Stomach (tissue), 9 donors: Measurements from ENCODE around the gene FPR3. TPM values are rescaled to one million over a fixed set of nuclear protein-coding genes. Genes with fewer than 3 reads are reported as not detected.

ENCODE experiments used
- DNase-seq, 2 donors: peaks; one replicate each; pipeline versions ENCODE4 v3.0.0 to v3.0.0-alpha.2; 2013 to 2019
- H3K27ac ChIP-seq, 5 donors: fragments of 200-600 bp in 4 of 5; sonication (generic) in 4 of 5; one replicate each; pipeline ENCODE4 v1.5.1; 2013 to 2019; ENCODE audit warnings: mild to moderate bottlenecking in 1 of 5, moderate library complexity in 1 of 5
- H3K27me3 ChIP-seq, 3 donors: fragments of 200-600 bp; sonication (generic); one replicate each; pipeline ENCODE4 v1.5.1; 2017 to 2019; ENCODE audit warnings: mixed run types in 1 of 3
- H3K36me3 ChIP-seq, 4 donors: fragments of 200-600 bp; sonication (generic); 1 replicate in 3 of 4; 2 replicates in 1 of 4; pipeline ENCODE4 v1.5.1; 2016 to 2019
- H3K4me1 ChIP-seq, 4 donors: fragments of 200-600 bp; sonication (generic); one replicate each; pipeline ENCODE4 v1.5.1; 2016 to 2019
- H3K4me3 ChIP-seq, 4 donors: fragments of 200-600 bp; sonication (generic) in 3 of 4; one replicate each; pipeline ENCODE4 v1.5.1; 2016 to 2019; ENCODE audit warnings: mild to moderate bottlenecking in 1 of 4
- H3K9me3 ChIP-seq, 4 donors: fragments of 200-600 bp; sonication (generic); one replicate each; pipeline ENCODE4 v1.5.1; 2016 to 2019
- CTCF ChIP-seq, 7 experiments: fragments of 450-650 bp in 4 of 7; fragments of 200-600 bp in 3 of 7; sonication (generic) in 3 of 7; IDR thresholded peaks; one replicate each; pipeline ENCODE4 v1.5.1; 2016 to 2019; ENCODE audit warnings: antibody characterized with exemption in 7 of 7, control low read depth in 2 of 7, mild to moderate bottlenecking in 1 of 7
- EP300 ChIP-seq: sonication (generic); formaldehyde crosslinking; IDR thresholded peaks from one replicate; pipeline ENCODE4 v1.6.1; 2017; ENCODE audit warnings: antibody characterized with exemption
- POLR2A ChIP-seq, 4 donors: fragments of 450-650 bp; IDR thresholded peaks; one replicate each; pipeline ENCODE4 v1.6.1; 2016; ENCODE audit warnings: antibody characterized with exemption in 4 of 4, control low read depth in 2 of 4, mild to moderate bottlenecking in 1 of 4, moderate library complexity in 1 of 4
- POLR2AphosphoS5 ChIP-seq, 3 donors: sonication (generic); formaldehyde crosslinking; IDR thresholded peaks; one replicate each; pipeline ENCODE4 v1.6.1; 2016; ENCODE audit warnings: antibody characterized with exemption in 3 of 3
- WGBS, 5 donors: extraction: QIAGEN DNeasy Blood & Tissue Kit in 3 of 5; methylation state at CpG; one replicate each; pipeline versions ENCODE4 v1.1.5 to v1.1.7; 2013 to 2018; 5-methylcytosine and 5-hydroxymethylcytosine counted together
- intact Hi-C: fragments of 100-400 bp; cut with DNase I; formaldehyde crosslinking; loops from one replicate; pipeline ENCODE4 v1.15.1; 2023; ENCODE audit warnings: low total_unique reads
- polyA plus RNA-seq, 3 donors: library from polyadenylated mRNA; stranded (reverse); fragments of 200-250 nt; gene quantifications; one replicate each; pipeline ENCODE4 v1.2.3, GENCODE V29; 2013
- total RNA-seq, 5 donors: library from RNA; depleted of rRNA; stranded (reverse); fragments of >200 nt; gene quantifications; one replicate each; pipeline versions ENCODE4 v1.1.0 to v1.2.3, GENCODE V29; 2014 to 2016
- donor health status: healthy with polysubstance abuse.
- donor health status: Bipolar disorder and iron deficiency.
- donor health status: healthy.

FPR3 gene
- total and polyA plus RNA-seq, 8 donors: 0.58 to 7.0 (median 2.5) TPM; not detected in 2

GRCh38 chr19:51751655-51752054 is 43.3 kb upstream of the FPR3 start, which contains the start of gene FPR1:
Gene FPR1 (minus strand): TSS chr19:51751878. CDS start chr19:51746994, 4,884 bp downstream.
- peak in 1 of 2 donors; percentile 24 for DNase-seq
- Histone ChIP-seq H3K4me1 (no peaks in the 10 kb centered on the region), H3K36me3 (no peaks in the 10 kb centered on the region), H3K9me3 (peaks cover 0 to 14% (median 0%) of the 10 kb centered on the region in 4 donors), H3K27me3 (peaks cover 0 to 10% (median 0%) of the 10 kb centered on the region in 3 donors), H3K4me3 (peak within 1 kb of the TSS in 2 of 4 donors; percentile 16 to 34), H3K27ac (peak within 1 kb of the TSS in 3 of 5 donors; percentile 37 to 80 (median 70))
- no peak for TF ChIP-seq POLR2A (IDR thresholded peaks at IDR 0.05)
- peak in 1 of 3 donors; percentile 51 for TF ChIP-seq POLR2AphosphoS5 (IDR thresholded peaks at IDR 0.05)
- intact Hi-C loops: no loop called here
- WGBS, 5 donors: 28 to 59% (median 42%) methylated on average over 2 of the region's 2 CpGs

- Histone ChIP-seq H3K27ac (peak overlapping the region in 3 of 5 donors; percentile 15 to 80 (median 70)), H3K4me3 (no peak overlapping the region), H3K9me3 (peaks cover 0 to 6% (median 0%) of the 10 kb centered on the region in 4 donors), H3K4me1 (no peaks in the 10 kb centered on the region), H3K36me3 (no peaks in the 10 kb centered on the region), H3K27me3 (peaks cover 0 to 7% (median 0%) of the 10 kb centered on the region in 3 donors)
- intact Hi-C loops: no loop called here
- TF ChIP-seq CTCF (IDR thresholded peaks at IDR 0.05): no peak
- no peak for TF ChIP-seq POLR2AphosphoS5 (IDR thresholded peaks at IDR 0.05)
- TF ChIP-seq POLR2A (IDR thresholded peaks at IDR 0.05): no peak
- no peak for TF ChIP-seq EP300
- DNase-seq: no peak
- 74 to 91% (median 89%) methylated on average over 6 of the region's 6 CpGs for WGBS, 5 donors
Observed at GRCh38 chr19:51754109-51754508, 40.8 kb upstream of the FPR3 start.

- DNase-seq: no peak
- intact Hi-C loops: no loop called here
- H3K4me3 ChIP-seq: no peak overlapping the region
- peaks cover 0 to 6% (median 0%) of the 10 kb centered on the region in 4 donors for H3K9me3 ChIP-seq
- no peaks in the 10 kb centered on the region for H3K36me3 ChIP-seq
- H3K27me3 ChIP-seq: peaks cover 0 to 7% (median 0%) of the 10 kb centered on the region in 3 donors
- no peaks in the 10 kb centered on the region for H3K4me1 ChIP-seq
- WGBS, 5 donors: 80 to 84% (median 82%) methylated on average over 4 of the region's 4 CpGs
- TF ChIP-seq POLR2A (IDR thresholded peaks at IDR 0.05) (no peak), CTCF (IDR thresholded peaks at IDR 0.05) (no peak), EP300 (no peak), POLR2AphosphoS5 (IDR thresholded peaks at IDR 0.05) (no peak)
- peak overlapping the region in 3 of 5 donors; percentile 15 to 80 (median 70) for H3K27ac ChIP-seq
Observed at GRCh38 chr19:51754770-51755169, 40.2 kb upstream of the FPR3 start.

GRCh38 chr19:51755571-51755970 is 39.4 kb upstream of the FPR3 start:
- H3K4me1 ChIP-seq: no peaks in the 10 kb centered on the region
- no peak for DNase-seq
- peaks cover 0 to 6% (median 2%) of the 10 kb centered on the region in 4 donors for H3K9me3 ChIP-seq
- TF ChIP-seq EP300 (no peak), CTCF (IDR thresholded peaks at IDR 0.05) (no peak), POLR2AphosphoS5 (IDR thresholded peaks at IDR 0.05) (no peak), POLR2A (IDR thresholded peaks at IDR 0.05) (no peak)
- WGBS, 5 donors: 84 to 88% (median 86%) methylated on average over 7 of the region's 7 CpGs
- intact Hi-C loops: no loop called here
- no peak overlapping the region for H3K4me3 ChIP-seq
- H3K27me3 ChIP-seq: peaks cover 0 to 13% (median 0%) of the 10 kb centered on the region in 3 donors
- no peaks in the 10 kb centered on the region for H3K36me3 ChIP-seq
- peak overlapping the region in 1 of 5 donors; percentile 70 for H3K27ac ChIP-seq
